GM18511 (cell line): ENCODE results near the gene FLVCR2.

Experiments
- ATAC-seq: cut with Tn5 transposase; IDR thresholded peaks from one replicate; pipeline ENCODE4 v1.9.1; 2021; ENCODE audit warnings: mild to moderate bottlenecking, moderate library complexity; ENCODE audit not compliant: unreplicated experiment

Gene FLVCR2, protein sequence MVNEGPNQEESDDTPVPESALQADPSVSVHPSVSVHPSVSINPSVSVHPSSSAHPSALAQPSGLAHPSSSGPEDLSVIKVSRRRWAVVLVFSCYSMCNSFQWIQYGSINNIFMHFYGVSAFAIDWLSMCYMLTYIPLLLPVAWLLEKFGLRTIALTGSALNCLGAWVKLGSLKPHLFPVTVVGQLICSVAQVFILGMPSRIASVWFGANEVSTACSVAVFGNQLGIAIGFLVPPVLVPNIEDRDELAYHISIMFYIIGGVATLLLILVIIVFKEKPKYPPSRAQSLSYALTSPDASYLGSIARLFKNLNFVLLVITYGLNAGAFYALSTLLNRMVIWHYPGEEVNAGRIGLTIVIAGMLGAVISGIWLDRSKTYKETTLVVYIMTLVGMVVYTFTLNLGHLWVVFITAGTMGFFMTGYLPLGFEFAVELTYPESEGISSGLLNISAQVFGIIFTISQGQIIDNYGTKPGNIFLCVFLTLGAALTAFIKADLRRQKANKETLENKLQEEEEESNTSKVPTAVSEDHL

GRCh38 chr14:75578102-75578785, at the start of gene FLVCR2:
Gene FLVCR2 (plus strand): TSS chr14:75578620. CDS start chr14:75578973, 353 bp downstream.
- ATAC-seq, result peak; percentile 45

DNA sequence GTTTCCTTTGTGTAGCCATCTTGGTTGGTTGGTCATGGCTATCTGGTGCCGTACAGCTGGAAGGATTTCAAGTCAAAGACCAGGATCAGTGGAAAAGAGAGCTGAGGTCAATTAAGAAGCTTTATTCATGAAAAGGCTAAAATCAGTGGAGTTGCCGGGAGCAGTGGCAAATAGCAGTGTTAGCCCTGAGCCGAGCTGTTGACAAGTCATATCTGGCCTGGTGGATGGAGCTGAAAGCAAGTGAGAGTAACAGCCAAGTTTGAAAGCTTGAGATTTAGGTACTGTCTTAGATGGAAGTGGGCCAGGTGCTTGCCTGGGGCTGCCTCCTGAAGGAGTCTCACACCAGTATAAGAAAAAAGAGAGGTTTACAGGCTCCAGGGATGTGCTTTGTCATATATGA, 47.2 kb upstream of the FLVCR2 start:
- no peak for ATAC-seq

DNA sequence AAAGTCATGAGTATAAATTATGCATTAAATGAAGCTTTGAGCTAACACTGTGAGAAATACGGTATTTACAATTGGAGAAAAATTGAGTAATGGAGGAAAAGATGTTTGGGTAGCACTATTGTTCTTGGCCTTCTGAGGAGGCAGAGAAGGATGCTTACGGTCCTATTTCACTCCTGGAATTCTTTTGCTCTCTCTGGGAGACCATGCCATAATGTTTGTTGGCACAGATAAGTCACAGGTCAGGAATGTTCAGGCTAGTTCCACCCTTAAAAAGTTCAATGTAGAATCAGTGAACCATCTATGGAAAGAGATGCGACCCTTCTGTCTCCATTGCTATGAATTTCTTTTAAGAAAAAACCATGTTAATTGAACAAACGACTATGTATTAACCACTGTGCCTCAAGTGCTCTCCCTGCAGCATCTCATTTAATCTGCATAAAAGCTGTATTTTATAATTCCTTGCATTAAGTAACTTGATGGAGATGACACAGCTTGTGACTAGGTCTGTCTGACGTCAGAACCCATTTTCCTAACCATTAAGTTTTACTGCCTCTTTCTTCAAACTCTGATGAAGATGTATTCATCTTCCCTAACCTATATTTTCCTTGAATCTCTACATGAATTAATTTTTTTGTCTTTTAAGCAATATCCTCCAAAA, 46.6 kb upstream of the FLVCR2 start:
- no peak for ATAC-seq

DNA sequence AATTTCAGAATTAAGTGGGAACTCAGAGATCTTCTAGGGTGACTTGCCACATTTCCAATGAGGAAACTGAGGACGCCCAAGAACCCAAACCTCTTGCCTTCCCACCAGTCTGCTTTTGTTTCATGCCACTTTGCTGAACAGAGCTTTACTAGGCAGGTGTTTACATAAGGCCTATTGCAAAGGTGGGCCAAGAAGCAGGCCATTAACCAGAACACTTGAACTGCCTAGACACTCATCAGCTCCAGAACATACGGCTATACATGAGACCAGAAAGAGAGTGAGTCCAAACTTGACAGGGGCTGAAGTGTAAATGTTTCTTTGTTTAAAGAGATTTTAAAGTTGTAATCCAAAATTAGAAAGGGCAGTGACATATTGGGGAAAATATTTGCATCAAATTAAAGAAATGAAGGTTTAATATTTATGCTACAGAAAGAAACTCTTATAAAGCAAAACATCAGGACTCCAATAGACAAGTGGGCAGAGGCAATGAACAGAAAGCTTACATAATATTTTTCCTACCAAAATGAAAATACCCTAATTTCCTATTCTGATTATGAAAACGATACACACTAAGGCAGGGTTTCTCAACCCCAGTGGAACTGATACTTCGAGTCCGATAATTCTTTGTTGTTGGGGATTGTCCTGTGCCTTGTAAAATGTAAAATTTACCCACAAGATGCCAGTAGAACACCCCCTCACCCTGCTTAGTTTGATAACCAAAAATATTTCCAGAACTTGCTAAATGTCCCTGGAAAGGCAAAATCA, 44.4 kb upstream of the FLVCR2 start:
- no peak for ATAC-seq

DNA sequence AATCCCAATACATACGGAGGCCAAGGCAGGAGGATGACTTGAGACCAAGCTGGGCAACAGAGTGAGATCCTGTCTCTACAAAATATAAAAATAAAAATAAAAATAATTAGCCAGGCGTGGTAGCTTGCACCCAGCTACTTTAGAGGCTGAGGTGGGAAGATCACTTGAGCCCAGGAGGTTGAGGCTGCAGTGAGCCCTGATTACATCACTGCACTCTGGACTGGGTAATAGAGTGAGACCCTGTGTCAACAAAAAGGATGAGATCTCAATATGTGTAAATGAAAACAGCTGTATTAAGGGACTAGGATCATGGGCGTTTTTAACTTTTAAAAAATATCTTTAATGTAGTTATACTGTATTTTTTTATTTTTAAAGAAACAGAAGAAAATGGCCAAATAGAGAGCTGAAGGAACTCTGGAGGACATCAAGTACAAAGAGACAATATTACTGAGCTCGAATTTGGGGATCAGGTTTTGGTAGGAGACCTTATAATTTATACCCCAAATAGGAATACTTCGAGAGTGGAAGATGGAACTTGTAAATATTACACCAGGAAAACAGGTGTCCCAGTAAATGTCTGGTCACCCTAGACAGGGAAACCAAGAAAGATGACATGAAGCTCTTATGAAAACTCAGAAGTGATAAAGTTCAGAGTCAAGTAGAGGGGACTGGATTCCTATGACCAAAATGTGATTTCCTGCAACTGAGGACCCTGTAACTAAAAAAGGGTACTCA, 43.1 kb upstream of the FLVCR2 start:
- no peak for ATAC-seq

DNA sequence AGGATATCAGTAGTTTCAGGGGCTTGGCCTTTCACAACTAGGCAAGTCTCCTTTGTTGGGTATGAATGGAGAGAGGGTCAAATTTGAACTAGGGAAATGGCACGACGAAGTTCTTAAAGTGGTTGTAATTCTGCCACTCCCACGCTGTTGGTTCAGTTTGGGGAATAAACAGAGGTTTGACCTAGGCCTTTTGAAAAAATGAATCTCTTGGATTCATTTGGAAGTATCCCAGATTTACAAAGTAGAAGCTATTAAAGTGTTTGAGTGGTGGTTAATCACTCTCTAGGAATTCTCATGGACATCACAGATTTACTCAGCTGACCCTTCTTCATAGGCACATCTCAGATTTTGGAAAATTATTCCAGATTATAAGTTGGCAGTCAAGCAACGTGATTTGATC, 41.3 kb upstream of the FLVCR2 start:
- no peak for ATAC-seq

DNA sequence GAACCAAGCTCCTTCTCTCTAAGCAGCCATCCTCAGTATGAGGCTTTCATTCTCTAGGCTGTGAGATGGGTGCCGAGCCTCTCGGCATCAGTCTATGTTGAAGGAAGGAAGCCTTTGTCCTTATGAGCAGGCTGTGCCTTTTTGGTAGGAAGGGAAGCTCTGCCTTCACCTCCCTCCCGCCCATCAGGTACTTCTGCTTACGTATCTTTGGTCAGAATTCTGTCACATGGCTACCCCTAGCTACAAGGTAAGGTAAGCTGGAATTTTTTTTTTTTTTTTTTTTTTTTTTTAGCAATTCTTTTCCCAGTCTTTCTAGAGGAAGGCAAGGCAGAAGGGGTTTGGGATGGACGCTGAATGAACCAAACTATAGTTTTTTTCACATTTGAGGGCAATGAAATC, 39.3 kb upstream of the FLVCR2 start:
- ATAC-seq, result no peak

DNA sequence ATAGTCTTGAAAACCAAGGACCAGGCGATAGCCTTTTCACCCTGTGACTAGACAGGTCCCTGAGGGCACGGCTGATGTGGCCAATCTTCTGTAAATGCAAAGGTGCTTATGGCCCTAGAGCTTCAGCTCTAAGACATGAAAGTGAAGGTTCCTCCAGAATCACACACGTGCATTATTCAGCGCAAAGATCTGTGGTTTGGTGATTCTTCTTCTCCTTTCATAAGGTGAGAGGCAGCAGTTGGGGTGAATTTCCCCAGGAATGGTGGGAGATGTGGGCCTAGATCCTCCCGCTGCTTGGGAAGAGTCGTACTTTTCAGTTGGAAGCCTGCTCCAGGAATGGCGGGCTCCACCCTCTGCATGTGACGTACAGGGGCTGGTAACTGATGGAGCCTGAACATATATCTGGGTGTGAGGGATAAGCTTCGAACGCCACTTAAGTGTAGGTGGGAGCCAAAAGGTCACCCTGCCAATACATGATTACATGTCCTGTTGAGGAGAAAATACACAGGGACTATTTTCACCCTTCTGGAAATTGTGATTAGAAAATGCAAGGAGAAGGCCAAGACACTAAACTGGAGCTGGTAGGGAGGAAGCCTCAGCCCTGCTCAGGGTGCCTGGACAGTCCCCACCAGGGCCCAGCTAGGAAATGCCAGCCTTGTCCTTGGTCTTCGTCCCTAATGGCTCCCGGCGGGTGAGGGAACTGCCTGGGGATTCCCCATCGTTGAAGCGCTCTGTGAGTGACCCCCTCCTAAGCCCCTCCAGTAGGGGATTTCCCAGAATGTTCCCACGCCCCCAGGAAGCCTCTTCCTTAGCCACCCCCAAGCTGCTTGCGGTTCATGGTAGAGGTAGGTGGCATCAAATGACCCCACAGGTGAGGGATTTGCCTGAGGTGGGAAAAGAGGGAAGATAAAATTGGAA, 38.6 kb upstream of the FLVCR2 start:
- ATAC-seq, result peak; percentile 61

DNA sequence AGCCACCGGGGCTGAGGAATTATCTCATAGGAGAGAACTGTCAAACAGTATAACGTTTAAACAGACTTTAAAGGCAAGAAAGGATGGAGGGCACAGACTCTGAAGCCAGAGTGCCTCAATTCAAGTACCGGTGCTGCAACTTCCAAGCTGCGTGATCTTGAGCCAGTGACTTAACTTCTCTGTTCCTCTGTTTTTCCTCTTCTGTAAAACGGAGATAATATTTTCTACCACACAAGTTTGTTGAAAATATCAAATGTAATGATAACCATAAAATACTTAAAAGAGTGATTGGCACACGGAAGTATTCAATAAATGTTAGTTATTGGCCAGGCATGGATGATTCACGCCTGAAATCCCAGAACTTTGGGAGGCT, 38.0 kb upstream of the FLVCR2 start:
- no peak for ATAC-seq

DNA sequence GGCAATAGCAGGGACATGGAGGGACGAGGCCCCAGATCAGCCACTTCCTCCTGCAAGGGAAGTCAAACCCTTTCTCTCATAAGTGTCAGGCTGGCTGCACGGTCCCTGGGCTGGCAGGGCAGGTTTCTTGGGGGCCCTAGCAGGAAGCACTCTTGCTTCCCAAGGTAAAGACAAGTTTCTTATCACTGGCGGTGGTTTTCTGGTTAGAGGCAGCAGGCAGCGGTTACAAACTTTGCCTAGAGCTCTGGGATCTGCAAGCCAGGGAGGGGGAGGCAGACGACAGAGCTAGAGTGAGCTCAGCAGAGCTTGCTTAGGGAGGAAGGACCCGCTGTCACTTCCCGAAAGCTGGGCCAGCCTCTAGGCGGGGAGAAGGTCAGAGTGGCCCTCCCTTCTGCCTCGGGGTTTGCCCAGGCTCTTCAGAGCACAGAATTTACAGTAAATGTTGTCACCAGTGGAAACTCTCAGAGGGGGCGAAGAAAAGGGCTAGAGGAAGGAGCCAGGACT, 35.8 kb upstream of the FLVCR2 start:
- peak; percentile 69 for ATAC-seq

GRCh38 chr14:75543253-75543652, 35.2 kb upstream of the FLVCR2 start:
- ATAC-seq, result peak; percentile 3

DNA sequence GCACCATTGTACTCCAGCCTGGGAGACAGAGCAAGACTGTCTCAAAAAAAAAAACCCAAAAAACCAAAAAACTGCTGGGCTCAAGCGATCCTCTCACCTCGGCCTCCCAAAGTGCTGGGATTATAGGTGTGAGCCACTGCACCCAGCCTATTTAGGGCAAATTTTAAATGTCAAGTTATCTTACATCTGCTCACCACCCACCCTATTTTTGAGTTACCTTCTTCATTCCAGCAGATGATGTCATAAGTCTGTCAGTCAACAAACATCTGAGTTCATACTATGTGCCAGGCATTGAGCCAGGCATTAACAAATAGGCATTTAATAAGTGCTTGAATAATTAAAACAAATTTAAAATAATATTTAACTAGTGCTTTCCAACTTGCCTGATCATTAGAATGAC, 34.6 kb upstream of the FLVCR2 start:
- no peak for ATAC-seq

DNA sequence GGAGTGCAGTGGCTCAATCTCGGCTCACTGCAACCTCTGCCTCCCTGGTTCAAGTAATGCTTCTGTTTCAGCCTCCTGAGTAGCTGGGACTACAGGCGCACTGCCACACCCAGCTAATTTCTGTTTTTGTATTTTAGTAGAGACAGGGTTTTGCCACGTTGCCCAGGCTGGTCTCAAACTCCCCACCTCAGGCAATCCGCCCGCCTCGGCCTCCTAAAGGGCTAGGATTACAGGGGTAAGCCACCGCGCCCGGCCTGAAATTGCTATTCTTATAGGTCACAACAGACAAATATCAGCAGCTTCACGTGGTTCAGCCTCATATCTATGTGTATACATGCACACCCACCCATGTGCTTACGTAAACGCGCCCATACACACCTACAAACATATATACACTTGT, 32.5 kb upstream of the FLVCR2 start:
- ATAC-seq, result no peak

DNA sequence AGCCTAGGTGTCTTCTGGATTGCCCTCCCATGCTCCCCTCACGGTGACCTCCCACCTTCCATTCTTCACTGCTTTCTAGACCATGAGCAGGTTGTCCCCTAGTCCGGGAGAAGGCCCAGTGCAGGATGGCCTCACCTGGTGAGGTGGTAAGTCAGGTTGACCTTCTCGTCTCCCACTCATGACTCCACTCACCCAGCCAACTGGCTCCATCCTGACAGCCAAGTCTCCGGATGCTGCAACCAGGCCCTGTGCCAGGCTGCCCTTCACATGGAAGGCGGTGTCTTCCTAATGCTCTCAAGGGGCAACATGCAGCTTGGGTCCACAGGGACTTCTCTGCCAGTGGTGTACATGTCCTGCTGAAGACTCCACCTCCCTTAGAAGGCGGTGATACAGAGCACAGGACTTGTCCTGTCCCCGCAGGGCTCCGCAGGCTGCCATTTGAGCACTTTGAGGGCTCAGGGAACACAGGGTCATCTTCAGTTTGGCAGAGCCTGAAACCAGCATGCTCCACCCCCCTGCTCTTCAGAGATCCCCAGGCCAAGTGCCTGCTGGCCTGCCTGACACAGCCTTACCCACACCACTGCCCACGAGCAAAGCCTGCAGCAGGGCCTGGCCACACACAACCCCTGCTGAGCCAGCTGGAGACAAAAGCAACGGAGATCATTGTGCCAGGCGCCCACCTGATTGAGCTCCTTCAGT, 30.7 kb upstream of the FLVCR2 start:
- ATAC-seq, result no peak

DNA sequence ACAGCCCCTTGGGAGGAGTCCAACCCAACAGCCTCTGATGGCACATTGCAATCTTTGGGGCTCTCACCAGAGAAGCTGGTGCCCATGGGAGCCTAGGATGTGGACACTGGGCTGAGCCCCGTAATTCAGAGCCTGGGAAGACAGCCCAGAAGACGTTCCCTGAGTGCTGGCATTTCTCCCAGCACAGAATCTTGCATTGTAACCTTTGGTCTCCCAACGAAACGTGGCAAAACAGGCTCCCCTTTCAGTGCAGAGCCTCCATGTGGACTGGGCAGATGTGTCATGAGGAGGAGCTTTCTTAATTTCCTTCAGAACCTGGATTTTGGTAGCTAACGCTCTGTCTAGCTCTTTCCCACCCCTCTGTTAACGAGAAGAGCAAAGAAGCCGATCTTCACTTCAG, 29.9 kb upstream of the FLVCR2 start:
- no peak for ATAC-seq

- ATAC-seq, result peak; percentile 55
Measured at GRCh38 chr14:75549169-75549568, 29.3 kb upstream of the FLVCR2 start.

DNA sequence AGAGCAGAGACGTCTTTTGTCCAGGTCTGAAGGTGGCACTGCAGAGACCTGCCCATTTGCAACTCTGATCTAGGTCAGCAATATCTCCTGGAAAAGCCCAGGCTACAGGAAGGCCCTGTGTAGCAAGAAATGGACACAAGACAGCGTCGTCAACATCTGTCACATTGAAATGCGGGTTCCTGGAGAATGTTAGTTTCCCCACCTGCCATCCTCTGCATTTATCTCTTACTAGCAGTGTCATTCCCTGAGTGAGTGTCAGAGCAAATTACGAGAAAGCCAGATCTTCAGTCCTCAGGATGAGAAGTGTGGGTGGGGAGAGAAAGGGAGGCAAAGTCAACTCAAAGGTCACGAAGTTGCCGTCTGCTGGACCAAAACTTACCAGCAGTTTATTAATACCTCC, 27.4 kb upstream of the FLVCR2 start:
- ATAC-seq, result no peak

DNA sequence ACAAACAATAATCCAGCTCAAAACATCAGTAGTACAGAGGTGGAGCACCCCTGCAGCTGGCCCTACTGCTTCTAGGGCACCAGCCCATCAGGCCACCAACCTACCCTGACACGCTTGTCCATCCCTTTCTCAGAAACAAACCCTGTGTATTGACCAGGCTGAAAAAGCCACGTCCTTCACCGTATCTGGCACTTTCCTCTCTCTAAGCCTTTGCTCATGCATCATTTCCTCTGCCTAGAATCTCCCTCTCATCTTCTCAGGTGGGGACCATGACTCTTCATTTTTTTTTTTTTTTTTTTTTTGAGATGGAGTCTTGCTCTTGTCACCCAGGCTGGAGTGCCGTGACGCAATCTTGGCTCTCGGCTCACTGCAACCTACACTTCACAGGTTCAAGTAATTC, 25.3 kb upstream of the FLVCR2 start:
- no peak for ATAC-seq
